Measurements from ENCODE around the gene OTOG. TPM values are rescaled to one million over a fixed set of nuclear protein-coding genes. Genes with fewer than 3 reads are reported as not detected.

OTOG gene
- total RNA-seq, 2 experiments from 2014 or later = not detected

- Mint-ChIP-seq H3K36me3 (ENCODE audit: low read depth) (no peaks in the 10 kb centered on the region), H3K9me3 (no peaks in the 10 kb centered on the region), H3K27ac (no peak overlapping the region), H3K4me1 (ENCODE audit: low read depth) (no peaks in the 10 kb centered on the region), H3K4me3 (no peak overlapping the region), H3K27me3 (no peaks in the 10 kb centered on the region)
- Histone ChIP-seq H3K4me3 (ENCODE audit: low read length) (no peak overlapping the region), H3K36me3 (ENCODE audit: insufficient read depth, low read length) (no peaks in the 10 kb centered on the region), H3K9me3 (ENCODE audit: control insufficient read depth in 1 of 2, insufficient read depth in 1 of 2, low read length in 2 of 2) (no peaks in the 10 kb centered on the region), H3K4me1 (ENCODE audit: insufficient read depth, low read length) (no peaks in the 10 kb centered on the region), H3K27ac (ENCODE audit: low read depth in 1 of 2, low read length in 2 of 2) (no peak overlapping the region), H3K27me3 (ENCODE audit: control insufficient read depth in 1 of 2, insufficient read depth in 2 of 2, low read length in 2 of 2) (peaks cover 0 to 3% of the 10 kb centered on the region in 2 experiments)
- no peak for ATAC-seq (ENCODE audit: poor library complexity)
- ChIA-PET POLR2A (no interaction called here), CTCF (no interaction called here)
- no peak for DNase-seq
- no peak for TF ChIP-seq CTCF (IDR thresholded peaks at IDR 0.05)
- intact Hi-C loops (cut with DNase I, micrococcal nuclease) = no loop called here
Measured at GRCh38 chr11:17533778-17534415, 13.2 kb upstream of the OTOG start.

- H3K27ac ChIP-seq (ENCODE audit: low read depth in 1 of 2, low read length in 2 of 2) = no peak overlapping the region
- H3K9me3 Mint-ChIP-seq = no peaks in the 10 kb centered on the region
- no peak for ATAC-seq (ENCODE audit: poor library complexity)
- ChIA-PET CTCF (no interaction called here), POLR2A (no interaction called here)
- no peaks in the 10 kb centered on the region for H3K36me3 Mint-ChIP-seq (ENCODE audit: low read depth)
- H3K36me3 ChIP-seq (ENCODE audit: insufficient read depth, low read length) = no peaks in the 10 kb centered on the region
- DNase-seq = no peak
- no peak for TF ChIP-seq CTCF (IDR thresholded peaks at IDR 0.05)
- no peaks in the 10 kb centered on the region for H3K27me3 Mint-ChIP-seq
- no peaks in the 10 kb centered on the region for H3K9me3 ChIP-seq (ENCODE audit: control insufficient read depth in 1 of 2, insufficient read depth in 1 of 2, low read length in 2 of 2)
- H3K27ac Mint-ChIP-seq = no peak overlapping the region
- H3K4me1 ChIP-seq (ENCODE audit: insufficient read depth, low read length) = no peaks in the 10 kb centered on the region
- no peaks in the 10 kb centered on the region for H3K4me1 Mint-ChIP-seq (ENCODE audit: low read depth)
- H3K4me3 Mint-ChIP-seq = no peak overlapping the region
- intact Hi-C loops (cut with DNase I, micrococcal nuclease) = no loop called here
- H3K27me3 ChIP-seq (ENCODE audit: control insufficient read depth in 1 of 2, insufficient read depth in 2 of 2, low read length in 2 of 2) = no peaks in the 10 kb centered on the region
- H3K4me3 ChIP-seq (ENCODE audit: low read length) = no peak overlapping the region
Measured at GRCh38 chr11:17535488-17535887, 11.6 kb upstream of the OTOG start.

GRCh38 chr11:17537261-17537660 is 9.8 kb upstream of the OTOG start:
- Mint-ChIP-seq H3K4me3 (no peak overlapping the region), H3K4me1 (ENCODE audit: low read depth) (no peaks in the 10 kb centered on the region), H3K27ac (no peak overlapping the region), H3K9me3 (no peaks in the 10 kb centered on the region), H3K36me3 (ENCODE audit: low read depth) (no peaks in the 10 kb centered on the region), H3K27me3 (peaks cover 5% of the 10 kb centered on the region)
- DNase-seq (no peak), ATAC-seq (ENCODE audit: poor library complexity) (no peak)
- H3K9me3 ChIP-seq (ENCODE audit: control insufficient read depth in 1 of 2, insufficient read depth in 1 of 2, low read length in 2 of 2) = no peaks in the 10 kb centered on the region
- POLR2A ChIA-PET = no interaction called here
- H3K36me3 ChIP-seq (ENCODE audit: insufficient read depth, low read length) = no peaks in the 10 kb centered on the region
- CTCF ChIA-PET = no interaction called here
- TF ChIP-seq CTCF (IDR thresholded peaks at IDR 0.05) = no peak
- no peak overlapping the region for H3K27ac ChIP-seq (ENCODE audit: low read depth in 1 of 2, low read length in 2 of 2)
- H3K27me3 ChIP-seq (ENCODE audit: control insufficient read depth in 1 of 2, insufficient read depth in 2 of 2, low read length in 2 of 2) = no peaks in the 10 kb centered on the region
- H3K4me1 ChIP-seq (ENCODE audit: insufficient read depth, low read length) = no peaks in the 10 kb centered on the region
- no peak overlapping the region for H3K4me3 ChIP-seq (ENCODE audit: low read length)
- intact Hi-C loops (cut with DNase I, micrococcal nuclease) = no loop called here
